K562 (cell line): ENCODE results near the gene LRRC61. TPM values are rescaled to one million over a fixed set of nuclear protein-coding genes. Genes with fewer than 3 reads are reported as not detected.

ENCODE experiments used
- HDGF ChIP-seq: fragments of 450-650 bp; IDR thresholded peaks from 2 replicates; pipeline ENCODE4 v1.6.1; 2016
- NR2C1 ChIP-seq, 2 experiments: fragments of 450-650 bp; IDR thresholded peaks; 2 replicates each; pipeline ENCODE4 v1.6.1; 2017; ENCODE audit warnings: mild to moderate bottlenecking in 2 of 2, antibody characterized with exemption in 1 of 2, inconsistent platforms in 1 of 2, missing compliant biosample characterization in 1 of 2, missing genetic modification characterization in 1 of 2
- PRDM10 ChIP-seq: fragments of 450-650 bp; IDR thresholded peaks from 2 replicates; pipeline ENCODE4 v1.6.1; 2018; ENCODE audit not compliant: partially characterized antibody
- TRIM28 ChIP-seq: fragments of 450-650 bp; IDR thresholded peaks from 2 replicates; pipeline ENCODE4 v1.6.1; 2017
- VEZF1 ChIP-seq: fragments of 200-800 bp; sonication (Bioruptor generic); IDR thresholded peaks from 2 replicates; pipeline ENCODE4 v1.6.1; 2017; ENCODE audit warnings: missing genetic modification characterization, missing compliant biosample characterization
- polyA plus RNA-seq, 8 experiments: library from polyadenylated mRNA; depleted of rRNA in 4 of 8; stranded (reverse) in 5 of 8; unstranded in 3 of 8; fragments of >200 nt; fragmentation: Nextera tagmentation in 2 of 8; fragmentation: Illumina TruSeq in 1 of 8; extraction: Ambion mirVana in 2 of 8; extraction: Trizol in 1 of 8; gene quantifications; 2 replicates each; pipeline versions ENCODE4 v1.2.1 to v1.2.3, GENCODE V29; 2011 to 2014; ENCODE audit warnings: inconsistent platforms in 1 of 8, missing spikeins in 1 of 8
- total RNA-seq, 7 experiments: library from RNA; depleted of rRNA in 6 of 7; stranded (reverse); fragments of >200 nt in 6 of 7; fragmentation: Illumina TruSeq in 2 of 7; extraction: Trizol in 2 of 7; gene quantifications; 2 replicates each; pipeline versions ENCODE4 v1.2.1 to v1.2.3, GENCODE V29; 2011 to 2021; ENCODE audit warnings: low replicate concordance in 1 of 7
- TF ChIP-seq, protein P1 (sequence below), 3 experiments: fragments of 200-800 bp in 1 of 3; sonication (Bioruptor generic) in 1 of 3; sonication (generic) in 1 of 3; formaldehyde crosslinking in 1 of 3; IDR thresholded peaks; 2 replicates each; pipeline versions ENCODE4 v1.6.1 to v1.8.0; 2016 to 2022; ENCODE audit warnings: mild to moderate bottlenecking in 2 of 3, missing compliant biosample characterization in 2 of 3, missing genetic modification characterization in 2 of 3, missing genetic modification reagents in 1 of 3

LRRC61 gene
- total and polyA plus RNA-seq, 9 of the 15 experiments (the other 6 are each of a cell fraction or from before 2014, with no cell fraction given) = 1.3 to 55.2 (median 35.2) TPM

DNA sequence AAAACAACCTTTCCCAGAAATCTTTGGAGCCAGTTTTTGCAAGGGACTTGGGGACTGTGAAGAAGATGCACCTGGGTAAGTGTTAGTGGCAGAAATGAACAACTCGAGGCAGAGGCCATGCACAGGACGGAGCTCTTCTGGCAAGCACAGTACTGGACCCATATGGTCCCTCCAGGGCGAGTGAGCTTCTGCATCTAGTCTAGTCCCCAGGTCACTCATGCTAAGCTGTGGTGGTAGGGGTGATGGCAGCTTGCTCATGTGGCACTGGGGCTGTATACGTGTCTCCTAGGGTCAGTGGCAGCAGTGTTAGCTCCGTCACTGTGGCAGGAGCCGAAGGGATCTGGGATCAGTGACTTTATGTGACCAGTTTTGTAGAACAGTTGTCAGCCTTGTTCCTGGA lies 9.3 kb upstream of the LRRC61 start (continued):
- no peak for TF ChIP-seq PRDM10
- no peak for TF ChIP-seq NR2C1 (IDR thresholded peaks at IDR 0.05)
- TF ChIP-seq NR2C1 (tag; IDR thresholded peaks at IDR 0.05) = 0 out of 2 replicates have a peak, but pooled peaks have one; percentile 37
- 0 out of 2 replicates have a peak, but pooled peaks have one; percentile 2 for TF ChIP-seq VEZF1
- 0 out of 2 replicates have a peak, but pooled peaks have one; percentile 72 for TF ChIP-seq HDGF
- no peak for TF ChIP-seq TRIM28
- TF ChIP-seq, protein P1, sequence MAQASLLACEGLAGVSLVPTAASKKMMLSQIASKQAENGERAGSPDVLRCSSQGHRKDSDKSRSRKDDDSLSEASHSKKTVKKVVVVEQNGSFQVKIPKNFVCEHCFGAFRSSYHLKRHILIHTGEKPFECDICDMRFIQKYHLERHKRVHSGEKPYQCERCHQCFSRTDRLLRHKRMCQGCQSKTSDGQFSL (CRISPR knock-in tag; IDR thresholded peaks at IDR 0.05) = no peak
- TF ChIP-seq, protein P1 (tag; IDR thresholded peaks at IDR 0.05) = no peak
